HG03025 (cell line): ENCODE measurements around the gene MAPRE3.
"Not testable (repeated sequence)": the region's sequence is repeated elsewhere in the genome, so short reads cannot be mapped to it uniquely, and the experiment has no call there.

Source experiments
- ATAC-seq: cut with Tn5 transposase; IDR thresholded peaks from one replicate; pipeline ENCODE4 v1.9.1; 2021; ENCODE audit warnings: mild to moderate bottlenecking, moderate library complexity; ENCODE audit not compliant: unreplicated experiment, low FRiP score

The MAPRE3 gene

GRCh38 chr2:27059141-27059820, 88.8 kb downstream of the MAPRE3 start:
- no peak for ATAC-seq

GRCh38 chr2:27060323-27060722, 89.9 kb downstream of the MAPRE3 start:
- ATAC-seq, result no peak

DNA sequence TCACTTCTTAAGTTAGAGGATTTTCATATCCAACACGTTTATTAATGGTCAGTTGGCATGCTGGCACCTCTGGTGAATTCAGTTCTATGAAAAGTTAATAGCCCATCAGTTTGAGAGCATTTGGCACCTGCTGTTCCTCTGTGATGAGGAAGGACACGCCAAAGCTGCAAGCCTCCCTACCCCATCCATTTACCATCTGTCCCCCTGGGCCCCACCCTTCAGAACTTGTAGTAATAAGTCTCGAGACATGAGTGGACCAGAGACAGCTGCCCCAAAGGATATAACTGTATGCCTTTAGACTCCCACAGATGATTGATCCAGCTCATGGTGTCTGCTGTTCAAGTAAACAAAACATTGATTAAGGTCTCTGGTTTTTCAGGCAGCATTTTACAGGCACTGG, 94.7 kb downstream of the MAPRE3 start:
- no peak for ATAC-seq

- no peak for ATAC-seq
Measured at GRCh38 chr2:27067385-27067784, 96.9 kb downstream of the MAPRE3 start.

DNA sequence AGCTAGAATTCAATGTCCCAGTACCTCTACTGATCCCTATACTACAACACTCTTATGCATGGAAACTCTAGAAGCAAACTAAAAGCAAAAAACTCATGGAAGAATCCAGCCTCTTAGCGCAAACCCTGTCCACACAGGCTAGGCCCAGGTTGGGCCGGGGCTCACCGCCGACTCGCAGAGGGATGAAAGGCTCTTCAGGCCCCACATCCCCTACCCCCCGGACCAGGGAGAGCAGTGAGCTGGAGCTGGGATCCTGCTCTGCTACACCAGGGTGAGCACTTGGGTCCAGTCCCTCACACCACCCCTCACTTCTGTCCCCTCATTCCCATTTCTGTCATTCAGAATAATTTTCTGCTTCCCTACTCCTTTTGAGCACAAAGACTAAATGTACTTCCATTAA, 99.0 kb downstream of the MAPRE3 start:
- no peak for ATAC-seq

DNA sequence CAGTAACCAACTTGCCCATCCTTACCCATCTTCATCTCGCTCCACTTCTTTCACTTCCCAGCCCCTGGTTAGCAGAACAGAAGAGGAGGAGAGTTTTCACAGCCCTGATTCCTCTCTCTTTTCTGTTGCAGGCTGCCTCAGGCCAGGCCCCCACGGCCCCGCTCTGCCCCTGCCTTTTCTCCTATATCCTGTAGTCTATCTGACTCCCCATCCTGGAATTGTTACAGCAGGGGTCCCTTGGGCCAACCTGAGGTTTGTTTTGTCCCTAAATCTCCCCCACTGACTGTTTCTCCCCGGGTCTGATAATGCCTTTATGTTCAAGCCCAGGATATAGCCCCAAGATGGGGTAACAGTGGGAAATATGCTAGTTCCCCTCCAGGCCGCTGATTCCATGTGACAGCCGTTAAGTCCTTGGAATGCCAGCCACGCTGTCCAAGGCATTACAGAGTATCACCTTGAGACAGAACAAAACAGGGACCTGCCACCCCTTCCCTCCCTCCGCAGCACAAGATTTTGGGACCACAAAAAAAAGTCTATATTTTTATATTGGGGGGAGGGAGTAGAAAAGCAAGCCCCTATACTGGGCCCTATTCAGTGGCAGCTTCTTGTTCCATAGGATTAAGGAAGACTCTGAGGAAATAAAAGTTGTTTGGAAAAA, 99.7 kb downstream of the MAPRE3 start:
- ATAC-seq, result no peak

DNA sequence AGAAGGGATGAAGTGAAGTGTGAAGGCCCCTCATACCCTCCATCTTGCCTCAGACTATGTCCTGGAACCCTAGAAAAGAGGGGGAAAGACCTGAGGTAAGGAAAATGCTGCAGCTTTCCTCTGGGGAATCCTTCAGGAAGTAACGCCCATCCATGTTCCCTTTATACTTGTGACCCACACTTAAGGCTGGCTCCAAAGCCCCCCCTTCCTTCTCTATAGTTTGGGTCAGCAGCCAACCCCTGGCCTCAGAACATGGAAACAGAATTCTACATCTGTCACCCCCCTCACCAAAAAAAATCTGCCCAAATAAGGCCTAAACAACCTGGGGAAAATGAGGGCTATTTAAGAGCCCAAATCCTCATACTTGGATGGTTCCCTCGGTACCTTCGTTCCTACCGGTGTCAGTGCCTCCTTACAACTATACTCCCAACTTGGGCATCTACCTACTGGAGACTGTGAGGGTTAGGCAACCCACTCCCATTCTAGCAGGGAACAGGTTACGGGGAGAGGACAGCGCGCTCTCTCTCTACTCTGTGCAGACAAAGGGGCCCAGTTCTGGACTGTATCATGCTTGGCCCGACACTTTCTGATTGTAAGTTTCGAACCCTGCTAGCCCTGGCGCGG, 100.3 kb downstream of the MAPRE3 start:
- ATAC-seq, result peak; percentile 12

- peak; percentile 76 for ATAC-seq
Measured at GRCh38 chr2:27071277-27071989, 101.0 kb downstream of the MAPRE3 start, which contains the start of gene OST4. Gene OST4, minus strand, starts transcription at chr2:27071654.

GRCh38 chr2:27071990-27072830, 101.8 kb downstream of the MAPRE3 start:
- peak; percentile 19 for ATAC-seq

GRCh38 chr2:27072920-27073319, 102.5 kb downstream of the MAPRE3 start:
- ATAC-seq, result no peak

- ATAC-seq, result no peak
Measured at GRCh38 chr2:27073782-27074181, 103.3 kb downstream of the MAPRE3 start.

DNA sequence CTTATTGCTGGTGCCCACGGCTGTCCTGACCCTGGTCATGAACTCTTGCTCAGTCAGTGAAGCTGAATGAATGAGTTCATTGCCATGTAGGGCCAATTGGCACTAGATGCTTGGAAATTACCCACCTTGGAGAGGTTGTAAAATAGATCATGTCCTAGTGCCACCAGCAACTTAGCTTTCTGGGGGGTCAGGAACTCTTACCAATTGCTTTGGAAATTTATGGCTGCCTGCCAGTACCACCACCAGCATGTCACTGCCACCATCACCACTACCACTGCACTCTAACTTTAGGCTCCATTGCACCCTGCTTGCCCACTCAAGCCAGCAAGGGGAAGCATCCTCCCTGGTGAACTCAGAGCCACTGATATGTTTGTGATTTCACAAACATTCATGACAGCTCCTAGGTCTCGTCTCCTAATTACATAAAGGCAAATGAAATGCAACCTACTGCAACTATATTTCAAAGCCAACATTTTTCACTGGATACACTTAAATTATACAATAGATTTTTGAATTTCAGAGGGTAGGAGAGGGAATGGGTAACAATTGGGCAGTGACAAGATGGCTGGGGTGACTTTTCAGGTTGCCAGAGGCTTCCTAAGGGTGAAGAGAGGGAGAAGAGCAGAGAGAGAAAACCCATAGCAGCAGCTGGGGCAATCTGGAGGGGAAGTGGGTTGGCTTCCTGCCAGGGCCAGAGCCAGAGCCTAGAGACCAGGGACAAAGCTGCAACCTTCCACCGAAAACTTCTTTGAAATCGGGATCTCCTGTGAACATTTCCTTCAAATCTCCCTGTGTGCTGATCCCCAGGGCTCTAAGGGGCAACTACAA, 104.5 kb downstream of the MAPRE3 start:
- no peak for ATAC-seq

- ATAC-seq, result not testable (repeated sequence)
Measured at GRCh38 chr2:27075566-27075871, 105.1 kb downstream of the MAPRE3 start.

GRCh38 chr2:27076323-27076722, 105.9 kb downstream of the MAPRE3 start:
- ATAC-seq, result no peak
